Endothelial cell of umbilical vein (primary cell): Measurements from ENCODE around the gene PREP. TPM values are rescaled to one million over a fixed set of nuclear protein-coding genes. Genes with fewer than 3 reads are reported as not detected.

ENCODE experiments used
- BruUV-seq: library from RNA; stranded (reverse); fragments of 400-500 nt; replicated peaks from 2 replicates; lab custom pipeline; 2021; lab: Mats Ljungman, UMichigan
- CTCF ChIA-PET: fragments of 300-600, 350-600 bp; sonication (Branson Sonifier 250); formaldehyde crosslinking; loops from one replicate; lab custom pipeline; 2021; ENCODE audit warnings: antibody characterized with exemption, inconsistent platforms; lab: Charles Lee
- POLR2A ChIA-PET: fragments of 300-600, 350-600 bp; sonication (Branson Sonifier 250); formaldehyde crosslinking; loops from one replicate; lab custom pipeline; 2021; ENCODE audit warnings: antibody characterized with exemption, inconsistent platforms; lab: Charles Lee
- DNase-seq: peaks from one replicate; pipeline ENCODE4 v3.0.0-alpha.2; 2011; ENCODE audit warnings: low read depth, low spot score
- FAIRE-seq: peaks from 2 replicates; lab custom pipeline; 2011; peaks lifted over from hg19 to GRCh38; lab: Jason Lieb, UNC
- H2AFZ ChIP-seq: 2 replicates; pipeline ENCODE4 v1.6.0; 2012; ENCODE audit warnings: low read depth, low read length, control low read depth, inconsistent platforms
- H3K27ac ChIP-seq: 2 replicates; pipeline ENCODE4 v1.5.1; 2011; ENCODE audit warnings: low read depth, mild to moderate bottlenecking, control low read depth, low read length, moderate library complexity; ENCODE audit not compliant: insufficient read depth
- H3K27me3 ChIP-seq, 2 experiments: 2 replicates each; pipeline versions ENCODE4 v1.6.0 to v1.6.1; 2011; ENCODE audit warnings: low read length in 2 of 2, mixed read lengths in 1 of 2; ENCODE audit not compliant: control insufficient read depth in 2 of 2, insufficient read depth in 2 of 2
- H3K36me3 ChIP-seq, 2 experiments: 2 replicates in 1 of 2; 3 replicates in 1 of 2; pipeline ENCODE4 v1.5.1; 2011; ENCODE audit warnings: low read length in 2 of 2, mild to moderate bottlenecking in 1 of 2, moderate library complexity in 1 of 2; ENCODE audit not compliant: control insufficient read depth in 2 of 2, insufficient read depth in 2 of 2; ENCODE audit errors: extremely low read depth in 1 of 2
- H3K4me1 ChIP-seq: 3 replicates; pipeline ENCODE4 v1.5.1; 2011; ENCODE audit warnings: mild to moderate bottlenecking, low read length; ENCODE audit not compliant: control insufficient read depth, insufficient read depth; ENCODE audit errors: extremely low read depth
- H3K4me2 ChIP-seq: 2 replicates; pipeline ENCODE4 v1.6.1; 2011; ENCODE audit warnings: low read length, control low read depth, mixed read lengths; ENCODE audit not compliant: insufficient read depth
- H3K4me3 ChIP-seq, 3 experiments: fragments of 200-600 bp in 1 of 3; sonication (generic), shearing (Covaris generic) in 1 of 3; replicated peaks in 1 of 3; 2 replicates each; pipeline ENCODE4 v1.5.1; 2011 to 2016; ENCODE audit warnings: control low read depth in 3 of 3, low read length in 3 of 3, mild to moderate bottlenecking in 2 of 3, inconsistent platforms in 1 of 3, low read depth in 1 of 3, moderate library complexity in 1 of 3; ENCODE audit not compliant: insufficient read depth in 1 of 3
- H3K79me2 ChIP-seq: 2 replicates; pipeline ENCODE4 v1.6.0; 2012; ENCODE audit warnings: low read length, inconsistent platforms; ENCODE audit not compliant: control insufficient read depth, insufficient read depth
- H3K9ac ChIP-seq: replicated peaks from 2 replicates; pipeline ENCODE3; 2011; ENCODE audit warnings: low read length, control low read depth; ENCODE audit not compliant: insufficient read depth; ENCODE audit errors: extremely low read depth
- H3K9me1 ChIP-seq: replicated peaks from 3 replicates; pipeline ENCODE4 v1.6.0; 2011; ENCODE audit warnings: mild to moderate bottlenecking, low read length; ENCODE audit not compliant: control insufficient read depth, insufficient read depth; ENCODE audit errors: extremely low read depth
- H3K9me3 ChIP-seq: replicated peaks from 2 replicates; pipeline ENCODE4 v1.5.1; 2012; ENCODE audit warnings: low read length, inconsistent platforms; ENCODE audit not compliant: control insufficient read depth, insufficient read depth
- H4K20me1 ChIP-seq: replicated peaks from 2 replicates; pipeline ENCODE3; 2011; ENCODE audit warnings: mild to moderate bottlenecking, low read length; ENCODE audit not compliant: control insufficient read depth, insufficient read depth; ENCODE audit errors: extremely low read depth
- EZH2 ChIP-seq: IDR thresholded peaks from 2 replicates; pipeline ENCODE4 v1.6.1; 2012; ENCODE audit warnings: borderline replicate concordance, low read depth, mild to moderate bottlenecking, moderate library complexity, low read length, inconsistent platforms; ENCODE audit not compliant: severe bottlenecking
- FOS ChIP-seq: IDR thresholded peaks from 2 replicates; pipeline ENCODE4 v1.6.1; 2011; ENCODE audit warnings: mild to moderate bottlenecking, low read length, moderate library complexity, borderline replicate concordance; ENCODE audit not compliant: insufficient read depth
- GATA2 ChIP-seq: IDR thresholded peaks from 2 replicates; pipeline ENCODE4 v1.7.0; 2011; ENCODE audit warnings: low read depth, mild to moderate bottlenecking, moderate library complexity, mixed read lengths, low read length; ENCODE audit not compliant: insufficient read length, insufficient read depth
- JUN ChIP-seq: IDR thresholded peaks from 2 replicates; pipeline ENCODE4 v1.6.1; 2011; ENCODE audit warnings: borderline replicate concordance, low read depth; ENCODE audit not compliant: insufficient read length, insufficient read depth
- MYC ChIP-seq: IDR thresholded peaks from one replicate; pipeline ENCODE4 v1.6.1; 2011; ENCODE audit warnings: mild to moderate bottlenecking, low read depth, low read length
- POLR2A ChIP-seq: IDR thresholded peaks from 2 replicates; pipeline ENCODE4 v1.6.1; 2012; ENCODE audit warnings: low read depth, mild to moderate bottlenecking, control low read depth, low read length
- POLR2AphosphoS5 ChIP-seq: IDR thresholded peaks from 2 replicates; pipeline ENCODE4 v1.6.1; 2012; ENCODE audit warnings: low read depth, mild to moderate bottlenecking, control low read depth, low read length, moderate library complexity; ENCODE audit not compliant: insufficient read depth
- dilution Hi-C: fragments of 300-500 bp; cut with MboI; formaldehyde crosslinking; loops from one replicate; pipeline ENCODE4 v1.15.0; 2019; ENCODE audit warnings: low sequenced_read_pairs; ENCODE audit not compliant: extremely low pct_ligation_motif_present
- intact Hi-C: fragments of 100-400 bp; cut with micrococcal nuclease; formaldehyde crosslinking; loops from one replicate; pipeline ENCODE4 v1.10.0; 2022
- polyA plus RNA-seq, 4 experiments: library from polyadenylated mRNA; depleted of rRNA in 3 of 4; stranded (reverse) in 3 of 4; unstranded in 1 of 4; fragments of >200 nt; gene quantifications; 2 replicates each; pipeline versions ENCODE4 v1.2.1 to v1.2.3, GENCODE V29; 2011 to 2012; ENCODE audit warnings: missing spikeins in 1 of 4
- total RNA-seq: library from RNA; stranded (reverse); gene quantifications from 2 replicates; pipeline ENCODE4 v1.2.3, GENCODE V29; 2021
- TF ChIP-seq, protein P1 (sequence below): IDR thresholded peaks from 2 replicates; pipeline ENCODE4 v1.6.1; 2011; ENCODE audit not compliant: insufficient read depth, insufficient read length
- TF ChIP-seq, protein P2 (sequence below), 2 donors: IDR thresholded peaks; 1 replicate in 1 of 2; 2 replicates in 1 of 2; pipeline ENCODE4 v1.5.1; 2011; ENCODE audit warnings: low read length in 2 of 2, mild to moderate bottlenecking in 2 of 2, moderate library complexity in 2 of 2, control low read depth in 1 of 2, inconsistent platforms in 1 of 2, low read depth in 1 of 2; ENCODE audit not compliant: insufficient read depth in 1 of 2; ENCODE audit errors: extremely low read depth in 1 of 2

PREP gene
- total and polyA plus RNA-seq, 2 donors (not counting 3 experiments of a cell fraction or from before 2014, with no cell fraction given): 17.2 to 37.7 TPM

DNA sequence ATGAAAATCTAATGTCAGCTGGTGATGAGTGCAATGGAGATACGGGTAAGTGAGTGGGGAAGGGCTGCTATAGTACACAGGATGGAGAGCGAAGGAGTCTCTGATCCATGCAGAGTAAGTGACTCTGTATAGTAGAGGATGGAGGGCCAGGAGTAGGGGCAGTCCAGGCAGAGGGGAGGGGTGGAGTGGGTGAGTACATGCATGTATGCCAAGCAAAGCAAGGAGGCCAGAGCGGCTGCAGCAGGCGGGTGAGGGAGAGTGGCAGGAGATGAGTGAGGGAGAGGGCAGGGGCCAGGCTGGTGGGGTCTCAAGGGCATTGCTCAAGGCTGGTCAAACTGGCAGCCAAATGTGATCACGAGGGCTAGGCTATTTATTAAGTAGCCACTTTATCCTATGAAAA is 94.0 kb downstream of the PREP start:
- intact Hi-C loops: no loop called here
- Histone ChIP-seq H3K4me2 (no peak overlapping the region), H3K36me3 (peaks cover 0 to 2% of the 10 kb centered on the region in 2 experiments), H3K4me3 (no peak overlapping the region), H3K9ac (no peak overlapping the region), H3K4me1 (no peaks in the 10 kb centered on the region), H3K79me2 (no peaks in the 10 kb centered on the region), H3K9me1 (no peaks in the 10 kb centered on the region), H3K27me3 (no peaks in the 10 kb centered on the region), H3K27ac (no peak overlapping the region), H2AFZ (no peak overlapping the region), H3K9me3 (no peaks in the 10 kb centered on the region), H4K20me1 (no peaks in the 10 kb centered on the region)
- TF ChIP-seq POLR2A (no peak), MYC (no peak), GATA2 (no peak), EZH2 (no peak), JUN (no peak), POLR2AphosphoS5 (no peak), FOS (no peak)
- TF ChIP-seq, protein P1, sequence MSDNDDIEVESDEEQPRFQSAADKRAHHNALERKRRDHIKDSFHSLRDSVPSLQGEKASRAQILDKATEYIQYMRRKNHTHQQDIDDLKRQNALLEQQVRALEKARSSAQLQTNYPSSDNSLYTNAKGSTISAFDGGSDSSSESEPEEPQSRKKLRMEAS: no peak
- TF ChIP-seq, protein P2, sequence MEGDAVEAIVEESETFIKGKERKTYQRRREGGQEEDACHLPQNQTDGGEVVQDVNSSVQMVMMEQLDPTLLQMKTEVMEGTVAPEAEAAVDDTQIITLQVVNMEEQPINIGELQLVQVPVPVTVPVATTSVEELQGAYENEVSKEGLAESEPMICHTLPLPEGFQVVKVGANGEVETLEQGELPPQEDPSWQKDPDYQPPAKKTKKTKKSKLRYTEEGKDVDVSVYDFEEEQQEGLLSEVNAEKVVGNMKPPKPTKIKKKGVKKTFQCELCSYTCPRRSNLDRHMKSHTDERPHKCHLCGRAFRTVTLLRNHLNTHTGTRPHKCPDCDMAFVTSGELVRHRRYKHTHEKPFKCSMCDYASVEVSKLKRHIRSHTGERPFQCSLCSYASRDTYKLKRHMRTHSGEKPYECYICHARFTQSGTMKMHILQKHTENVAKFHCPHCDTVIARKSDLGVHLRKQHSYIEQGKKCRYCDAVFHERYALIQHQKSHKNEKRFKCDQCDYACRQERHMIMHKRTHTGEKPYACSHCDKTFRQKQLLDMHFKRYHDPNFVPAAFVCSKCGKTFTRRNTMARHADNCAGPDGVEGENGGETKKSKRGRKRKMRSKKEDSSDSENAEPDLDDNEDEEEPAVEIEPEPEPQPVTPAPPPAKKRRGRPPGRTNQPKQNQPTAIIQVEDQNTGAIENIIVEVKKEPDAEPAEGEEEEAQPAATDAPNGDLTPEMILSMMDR (IDR thresholded peaks at IDR 0.05; ENCODE audit: extremely low read depth in 1 of 2, insufficient read depth in 1 of 2, low read depth in 1 of 2, low read length in 2 of 2): no peak
- CTCF ChIA-PET: no interaction called here
- dilution Hi-C loops: no loop called here
- FAIRE-seq (no peak), DNase-seq (no peak)
- BruUV-seq: no TSS peak
- POLR2A ChIA-PET: no interaction called here
